Stimulated activated CD4-positive, alpha-beta T cell treated with anti-CD3 and anti-CD28 coated beads, Interleukin-12 subunit alpha, Interleukin-12 subunit beta, amount 100 ng/mL, for 4 hours (primary cell): Measurements from ENCODE around the gene CSPG4.

Experiments
- DNase-seq: peaks from one replicate; pipeline ENCODE4 v3.0.0-alpha.2; 2020

Gene CSPG4

DNA sequence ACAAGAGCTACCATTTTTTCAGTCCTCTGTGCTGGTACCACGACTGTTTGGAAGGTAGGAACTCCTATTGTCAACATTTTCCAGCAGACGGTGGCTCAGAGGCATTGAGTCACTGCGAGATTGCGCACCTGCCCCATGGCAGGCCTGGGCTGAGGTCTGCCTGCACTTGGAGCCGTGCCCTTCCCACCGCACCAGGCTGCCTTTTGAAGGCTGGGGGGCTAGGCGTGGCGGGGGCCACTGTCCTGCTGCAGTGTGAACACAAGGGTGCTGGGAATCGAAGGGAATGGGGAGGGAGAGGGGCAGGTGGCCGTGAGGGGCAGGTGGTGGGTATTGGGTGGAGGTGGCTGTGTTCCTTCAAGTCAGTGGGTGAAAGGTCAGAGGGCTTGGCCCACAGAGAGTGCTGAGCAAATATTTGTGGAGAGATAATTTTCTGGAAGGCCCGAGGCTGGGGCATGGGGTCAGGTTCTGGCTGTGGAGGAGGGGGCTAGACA, 48.7 kb downstream of the CSPG4 start:
- no peak for DNase-seq

DNA sequence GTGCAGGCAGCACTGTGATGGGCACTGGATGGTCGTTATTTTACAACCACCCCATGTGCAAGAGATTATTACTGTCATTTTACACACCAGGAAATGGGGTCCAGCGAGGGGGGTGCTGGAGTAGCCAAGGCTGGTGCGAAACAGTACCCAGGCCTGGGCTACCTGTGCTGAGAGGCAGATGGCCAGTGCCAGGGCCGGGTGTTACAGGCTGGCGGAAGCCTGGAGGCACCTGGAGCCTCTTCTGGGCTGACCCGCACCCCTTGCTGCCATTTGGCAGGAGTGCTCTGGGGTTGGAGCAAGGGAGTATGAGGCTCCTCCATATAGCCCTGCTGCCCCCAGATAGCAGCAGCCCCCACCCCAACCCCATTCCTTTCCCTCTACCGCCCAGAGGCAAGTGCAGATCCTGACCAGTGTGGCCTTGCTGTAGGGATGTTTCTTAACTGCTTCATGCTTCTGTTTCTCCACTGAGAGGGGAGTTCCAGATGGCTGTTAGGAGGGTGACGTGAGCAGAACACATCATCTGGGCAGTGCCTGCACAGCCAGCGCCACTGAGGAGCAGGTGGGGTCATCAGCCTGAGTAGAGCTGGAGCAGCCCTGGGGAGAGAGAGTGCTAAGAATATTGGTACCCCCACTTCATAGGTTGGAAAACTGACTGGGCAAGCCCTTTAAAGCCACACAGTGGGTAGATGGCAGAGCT, 49.7 kb downstream of the CSPG4 start:
- DNase-seq = no peak

DNA sequence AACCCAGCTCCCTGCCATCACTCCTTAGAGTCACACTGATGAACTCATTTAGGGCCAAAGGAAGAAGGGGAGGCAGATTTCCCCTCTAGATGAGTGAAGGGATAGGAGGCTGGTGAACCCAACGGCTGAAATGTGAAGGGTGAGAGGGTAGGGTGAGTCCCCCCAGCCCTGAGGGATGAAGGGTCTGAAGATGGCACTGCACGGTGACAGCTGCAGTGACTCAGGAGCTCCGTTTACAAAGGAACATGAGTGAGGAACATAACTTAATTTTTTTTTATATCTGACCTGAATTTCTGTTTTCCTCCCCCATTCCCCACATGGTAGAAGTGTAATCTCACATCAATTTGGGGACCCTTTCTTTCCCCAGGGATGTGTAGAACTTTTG, 50.9 kb downstream of the CSPG4 start:
- DNase-seq = no peak

DNA sequence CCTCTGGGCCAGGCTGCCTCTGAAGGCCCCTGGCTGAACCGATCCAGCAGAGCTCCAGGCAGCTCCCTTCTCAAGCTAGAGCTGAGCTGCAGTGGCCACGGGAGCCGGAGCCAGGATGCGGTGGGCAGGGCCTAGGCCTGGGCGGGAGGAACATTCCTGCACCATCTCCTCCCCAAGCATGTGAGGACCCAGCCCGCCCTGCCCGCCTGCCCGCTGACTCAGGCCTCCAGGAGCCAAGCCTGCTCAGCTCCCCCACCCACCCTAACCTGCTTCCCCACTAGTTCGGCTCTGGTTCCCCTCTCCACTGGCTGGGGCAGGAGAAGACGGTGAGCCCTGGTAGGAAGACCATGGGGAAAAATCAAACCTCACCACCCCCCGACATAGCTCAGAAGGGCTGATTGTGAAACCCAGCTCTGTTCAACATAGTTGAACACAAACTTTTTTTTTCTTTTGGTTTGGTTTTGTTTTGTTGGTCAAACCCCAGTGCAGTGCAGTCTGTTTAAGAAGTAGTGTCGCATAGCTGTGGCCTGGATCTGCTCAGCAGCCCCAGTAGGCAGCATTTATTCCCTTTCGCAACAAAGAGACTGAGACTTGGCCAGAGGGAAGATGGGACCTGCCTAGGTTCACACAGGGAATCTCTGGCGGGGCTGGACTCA, 51.4 kb downstream of the CSPG4 start:
- DNase-seq = no peak

DNA sequence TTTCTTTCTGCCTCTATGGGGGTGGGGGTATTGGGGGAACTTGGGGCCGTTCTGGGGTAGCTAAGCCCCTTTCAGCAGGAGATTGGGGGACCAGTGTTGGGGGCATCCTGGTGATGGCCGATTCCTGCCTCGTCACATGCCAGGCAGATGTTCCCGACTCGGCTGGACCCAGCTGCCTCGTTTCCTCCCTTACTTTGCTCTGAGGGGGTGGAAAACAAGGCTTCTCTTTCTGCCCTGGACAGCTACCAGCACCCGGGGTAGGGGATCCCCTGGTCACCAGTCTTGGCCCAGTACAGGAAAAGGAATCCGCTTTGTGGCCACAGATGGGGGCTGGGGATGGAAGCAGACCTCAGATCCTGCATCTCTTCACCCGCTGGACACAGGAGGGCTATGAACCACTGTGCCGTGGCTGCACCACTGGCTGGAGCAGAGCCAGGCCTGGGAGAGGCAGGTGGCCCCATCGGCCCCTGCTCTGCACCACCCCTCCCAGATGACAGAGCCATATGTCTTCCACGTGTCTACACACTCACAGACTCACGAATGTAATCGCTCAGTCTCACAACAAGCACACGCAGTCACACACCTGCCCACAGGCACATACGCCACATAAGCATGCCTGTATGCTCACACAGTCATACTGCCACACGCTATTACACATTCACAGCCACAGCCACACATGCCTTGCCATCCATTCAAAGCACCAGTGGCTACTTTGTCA, 52.6 kb downstream of the CSPG4 start:
- DNase-seq = no peak

DNA sequence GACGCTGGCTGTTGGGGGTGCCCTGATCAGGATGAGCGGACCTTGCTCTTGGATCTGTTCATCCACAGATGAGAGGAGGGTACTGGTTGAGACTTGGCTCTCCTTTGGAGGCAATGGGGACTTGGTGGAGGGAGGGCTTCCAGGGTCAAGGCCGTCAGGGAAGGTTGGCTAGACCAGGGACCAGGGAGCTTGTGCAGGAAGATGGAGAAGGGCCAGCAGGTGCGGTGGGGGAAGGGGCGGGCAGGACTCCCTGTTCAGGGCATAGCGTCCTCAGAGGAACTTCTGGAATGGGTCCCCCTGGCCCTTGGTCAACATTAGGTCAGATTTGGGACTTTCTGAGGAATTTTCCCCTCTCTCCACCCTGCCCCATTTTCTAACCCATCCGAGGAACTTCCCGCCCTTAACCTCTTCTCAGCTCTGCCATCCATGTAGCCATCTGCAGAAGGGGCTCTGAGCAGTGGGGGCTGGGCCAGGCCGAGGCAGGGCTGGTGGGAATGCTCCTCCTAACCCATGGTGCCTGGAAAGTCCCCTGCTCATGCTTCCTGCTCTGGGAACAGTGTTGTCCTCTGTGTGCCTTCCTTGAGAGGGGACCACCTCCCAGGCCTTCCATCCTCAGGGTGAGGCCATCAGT, 53.4 kb downstream of the CSPG4 start:
- DNase-seq = no peak

DNA sequence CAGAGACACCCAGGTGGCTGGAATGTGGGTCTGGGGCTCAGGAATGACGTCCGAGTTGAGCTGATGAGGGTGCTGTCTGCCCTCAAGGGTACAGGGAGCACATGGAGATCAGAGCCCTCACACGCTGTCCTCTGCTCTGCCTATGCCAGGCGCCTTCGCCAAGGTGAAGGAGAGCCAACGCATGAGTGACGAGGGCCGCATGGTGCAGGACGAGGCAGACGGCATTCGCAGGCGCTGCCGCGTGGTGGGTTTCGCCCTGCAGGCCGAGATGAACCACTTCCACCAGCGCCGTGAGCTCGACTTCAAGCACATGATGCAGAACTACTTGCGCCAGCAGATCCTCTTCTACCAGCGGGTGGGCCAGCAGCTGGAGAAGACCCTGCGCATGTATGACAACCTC, 55.8 kb downstream of the CSPG4 start:
- DNase-seq = no peak

DNA sequence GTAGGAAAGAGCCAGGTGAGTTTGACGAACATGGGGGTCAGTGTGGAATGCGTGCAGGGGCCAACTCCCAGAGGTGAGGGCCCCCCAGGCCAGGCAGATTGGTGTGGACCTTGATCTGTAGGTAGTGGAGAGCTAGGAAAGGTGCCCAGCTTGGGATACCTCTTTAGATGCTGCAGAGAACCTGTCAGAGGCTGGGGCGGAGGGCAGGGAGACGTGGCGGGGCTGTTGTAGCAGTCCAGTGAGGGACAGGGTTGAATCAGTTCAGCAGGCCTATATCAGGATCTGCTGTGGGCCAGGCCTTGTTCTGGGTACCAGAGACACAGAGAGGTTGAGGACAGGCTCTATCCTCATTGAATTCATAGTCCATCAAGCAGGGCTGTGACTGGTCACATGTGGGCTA, 56.3 kb downstream of the CSPG4 start:
- no peak for DNase-seq

DNA sequence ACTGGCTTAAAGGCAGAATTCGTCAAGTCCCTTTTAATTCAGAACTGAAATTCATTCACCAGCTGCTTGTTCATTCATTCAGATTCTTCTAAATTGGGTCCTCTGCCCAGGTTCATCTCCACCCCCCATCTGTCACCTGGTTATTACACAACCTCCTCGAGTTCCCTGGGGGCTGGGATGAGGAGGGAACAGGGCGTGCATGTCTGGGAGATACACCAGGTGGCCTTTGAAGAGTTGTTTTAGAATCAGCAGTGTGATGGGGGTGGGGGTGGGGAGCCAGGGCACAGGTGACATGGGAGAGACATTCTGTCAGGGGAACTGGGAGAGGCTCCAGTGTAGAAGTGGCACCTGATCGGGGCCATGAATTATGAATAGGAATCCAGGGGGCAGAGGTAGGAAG, 56.7 kb downstream of the CSPG4 start:
- no peak for DNase-seq

DNA sequence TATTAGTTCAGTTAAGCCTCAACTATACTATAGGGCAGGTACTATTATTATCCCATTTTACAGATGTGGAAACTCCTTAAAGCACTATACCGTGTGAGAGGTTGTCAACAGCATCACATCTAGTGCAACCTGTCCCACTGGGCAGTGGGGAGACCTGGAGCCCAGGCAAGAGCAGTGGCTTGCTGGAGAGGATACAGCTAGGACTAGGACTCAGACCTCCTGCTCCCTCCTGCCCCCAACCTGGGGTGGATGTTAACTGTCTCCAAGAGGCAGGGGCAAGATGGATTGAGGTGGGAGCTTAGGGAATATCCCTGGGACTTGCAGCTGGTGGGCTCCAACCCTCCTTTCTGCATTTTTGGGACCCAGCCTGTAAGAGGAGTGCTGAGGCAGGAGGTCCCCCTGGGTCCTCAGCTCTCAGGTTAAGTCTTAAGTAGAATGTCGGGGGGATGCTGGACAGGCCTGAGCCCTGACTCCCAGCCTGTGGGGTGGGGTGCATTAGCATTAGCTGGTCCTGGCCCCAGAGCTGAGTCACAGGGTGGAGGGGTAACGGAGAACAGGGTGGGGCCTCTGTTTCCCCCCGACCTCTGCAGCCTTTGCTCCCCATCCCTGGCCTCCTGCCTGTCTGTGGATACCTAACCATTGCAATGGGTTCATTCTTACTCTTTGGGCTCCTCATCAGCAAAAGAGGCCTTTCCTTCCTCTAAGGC, 58.3 kb downstream of the CSPG4 start:
- no peak for DNase-seq

DNA sequence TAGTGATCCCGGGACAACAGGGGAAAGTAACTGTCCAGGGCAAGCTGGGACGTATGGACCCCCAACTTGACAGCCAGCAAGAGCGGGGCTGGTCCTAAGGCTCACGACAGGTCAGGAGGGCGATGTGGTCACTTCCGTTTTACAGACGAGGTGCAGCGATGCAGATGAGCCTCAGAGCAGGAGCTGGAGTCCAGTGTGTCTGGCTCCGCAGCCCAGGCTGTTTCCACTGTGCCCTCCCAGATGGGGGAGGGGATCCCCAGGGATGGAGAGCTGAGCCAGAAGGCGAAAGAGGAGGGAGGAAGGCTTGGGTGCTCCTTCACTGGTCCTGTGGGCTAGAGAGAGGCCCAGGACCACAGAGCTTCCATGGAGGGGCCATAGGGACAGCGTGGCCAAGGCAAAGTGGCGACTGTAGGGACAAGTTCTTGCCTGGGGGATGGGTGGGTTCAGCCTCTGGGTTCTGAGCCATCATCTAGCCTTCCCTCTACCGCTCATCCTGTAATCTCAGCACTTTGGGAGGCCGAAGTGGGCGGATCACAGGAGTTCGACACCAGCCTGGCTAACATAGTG, 59.2 kb downstream of the CSPG4 start:
- DNase-seq = no peak

DNA sequence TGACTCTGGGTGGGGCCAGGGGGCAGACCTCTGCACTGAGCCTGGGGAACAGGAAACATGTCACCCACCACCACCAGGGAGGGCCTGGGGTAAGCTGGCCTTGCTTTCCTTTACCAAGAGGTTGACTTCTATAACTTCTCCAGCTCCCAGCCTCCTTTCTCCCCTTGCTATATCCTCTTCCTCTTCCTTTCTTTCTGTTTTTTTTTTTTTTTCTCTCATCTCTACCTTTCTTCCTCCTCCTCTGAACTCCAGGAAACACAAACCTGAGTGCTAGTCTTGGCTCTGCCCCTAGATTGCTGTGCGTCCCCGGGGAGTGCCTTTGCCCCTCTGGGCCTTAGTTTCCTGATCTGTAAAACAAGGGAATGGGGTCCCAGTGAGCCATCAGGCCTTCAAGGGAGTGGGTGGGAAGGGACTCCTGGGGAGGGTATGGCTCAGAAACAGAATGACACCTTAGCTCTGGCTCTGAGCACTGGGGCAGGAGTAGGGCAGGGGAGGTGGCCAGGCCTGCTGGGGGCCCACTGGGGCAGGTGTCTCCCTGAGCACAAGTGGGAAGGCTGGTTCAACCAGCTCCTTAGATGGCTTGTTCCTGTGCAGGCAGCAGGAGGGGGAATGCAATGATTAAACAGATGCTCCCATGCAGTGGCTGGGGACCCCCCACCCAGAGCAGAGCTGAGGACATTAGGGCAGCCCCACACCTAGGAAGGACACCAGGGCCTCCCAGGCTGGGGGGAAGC, 60.7 kb downstream of the CSPG4 start:
- DNase-seq = no peak

DNA sequence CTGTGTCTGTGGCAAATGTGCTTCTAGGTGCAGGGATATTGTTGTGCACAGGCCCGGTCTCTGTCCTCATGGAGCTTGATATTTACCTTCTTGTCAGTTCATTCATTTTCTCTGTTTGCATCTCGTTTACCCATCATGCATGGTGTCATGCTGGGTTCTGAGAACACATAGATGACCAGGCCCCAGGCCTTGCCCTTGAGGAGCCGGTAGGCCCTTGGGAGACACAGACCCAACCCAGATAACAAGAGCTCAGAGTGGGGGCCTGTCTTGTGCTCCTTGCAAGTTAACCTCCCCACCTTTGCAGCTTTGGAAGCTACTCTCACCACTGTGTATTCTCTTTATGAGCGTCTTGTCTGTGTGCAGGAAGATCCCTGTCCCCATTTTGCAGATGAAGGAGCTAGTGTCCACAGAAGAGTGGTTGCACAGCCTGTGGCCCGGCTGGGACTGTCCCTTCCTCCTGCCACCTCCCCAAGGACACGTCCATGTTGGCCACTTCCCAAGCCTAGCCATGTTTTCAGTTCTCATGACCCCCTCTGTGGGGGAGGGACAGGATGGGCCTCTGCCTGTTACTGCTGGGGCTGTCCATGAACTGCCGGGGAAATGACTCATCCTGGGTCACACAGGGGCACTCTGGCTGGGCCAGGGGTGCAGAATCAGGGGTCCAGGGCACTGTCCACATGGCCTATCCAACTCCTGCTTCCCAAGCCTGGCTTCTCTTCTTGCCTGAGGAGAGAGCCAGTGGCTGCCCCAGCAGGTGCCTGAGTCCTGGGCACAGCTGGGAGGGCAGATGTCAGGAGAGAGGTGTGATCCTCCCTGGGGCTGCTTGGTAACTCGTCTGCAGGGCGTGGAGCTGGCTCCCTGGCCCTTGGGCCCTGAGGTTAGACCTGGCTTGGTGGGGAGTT, 61.5 kb downstream of the CSPG4 start:
- no peak for DNase-seq

DNA sequence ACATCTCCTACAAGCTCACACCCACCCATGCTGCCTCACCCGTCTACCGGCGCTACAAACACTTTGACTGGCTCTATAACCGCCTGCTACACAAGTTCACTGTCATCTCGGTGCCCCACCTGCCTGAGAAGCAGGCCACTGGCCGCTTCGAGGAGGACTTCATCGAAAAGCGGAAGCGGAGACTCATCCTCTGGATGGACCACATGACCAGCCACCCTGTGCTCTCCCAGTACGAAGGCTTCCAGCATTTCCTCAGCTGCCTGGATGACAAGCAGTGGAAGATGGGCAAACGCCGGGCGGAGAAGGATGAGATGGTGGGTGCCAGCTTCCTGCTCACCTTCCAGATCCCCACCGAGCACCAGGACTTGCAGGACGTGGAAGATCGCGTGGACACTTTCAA, 62.8 kb downstream of the CSPG4 start:
- DNase-seq = no peak

DNA sequence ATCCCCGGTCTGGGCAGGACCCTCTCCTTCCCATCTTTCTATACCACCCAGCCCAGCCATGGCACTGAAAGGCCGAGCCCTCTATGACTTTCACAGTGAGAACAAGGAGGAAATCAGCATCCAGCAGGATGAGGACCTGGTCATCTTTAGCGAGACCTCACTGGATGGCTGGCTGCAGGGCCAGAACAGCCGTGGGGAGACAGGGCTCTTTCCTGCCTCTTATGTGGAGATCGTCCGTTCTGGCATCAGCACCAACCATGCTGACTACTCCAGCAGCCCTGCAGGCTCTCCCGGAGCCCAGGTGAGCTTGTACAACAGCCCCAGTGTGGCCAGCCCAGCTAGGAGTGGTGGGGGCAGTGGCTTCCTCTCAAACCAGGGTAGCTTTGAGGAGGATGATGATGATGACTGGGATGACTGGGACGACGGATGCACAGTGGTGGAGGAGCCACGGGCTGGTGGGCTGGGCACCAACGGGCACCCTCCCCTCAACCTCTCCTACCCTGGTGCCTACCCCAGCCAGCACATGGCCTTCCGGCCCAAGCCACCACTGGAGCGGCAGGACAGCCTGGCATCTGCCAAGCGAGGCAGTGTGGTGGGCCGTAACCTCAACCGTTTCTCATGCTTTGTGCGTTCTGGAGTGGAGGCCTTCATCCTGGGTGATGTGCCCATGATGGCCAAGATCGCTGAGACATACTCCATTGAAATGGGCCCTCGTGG, 63.4 kb downstream of the CSPG4 start:
- no peak for DNase-seq

DNA sequence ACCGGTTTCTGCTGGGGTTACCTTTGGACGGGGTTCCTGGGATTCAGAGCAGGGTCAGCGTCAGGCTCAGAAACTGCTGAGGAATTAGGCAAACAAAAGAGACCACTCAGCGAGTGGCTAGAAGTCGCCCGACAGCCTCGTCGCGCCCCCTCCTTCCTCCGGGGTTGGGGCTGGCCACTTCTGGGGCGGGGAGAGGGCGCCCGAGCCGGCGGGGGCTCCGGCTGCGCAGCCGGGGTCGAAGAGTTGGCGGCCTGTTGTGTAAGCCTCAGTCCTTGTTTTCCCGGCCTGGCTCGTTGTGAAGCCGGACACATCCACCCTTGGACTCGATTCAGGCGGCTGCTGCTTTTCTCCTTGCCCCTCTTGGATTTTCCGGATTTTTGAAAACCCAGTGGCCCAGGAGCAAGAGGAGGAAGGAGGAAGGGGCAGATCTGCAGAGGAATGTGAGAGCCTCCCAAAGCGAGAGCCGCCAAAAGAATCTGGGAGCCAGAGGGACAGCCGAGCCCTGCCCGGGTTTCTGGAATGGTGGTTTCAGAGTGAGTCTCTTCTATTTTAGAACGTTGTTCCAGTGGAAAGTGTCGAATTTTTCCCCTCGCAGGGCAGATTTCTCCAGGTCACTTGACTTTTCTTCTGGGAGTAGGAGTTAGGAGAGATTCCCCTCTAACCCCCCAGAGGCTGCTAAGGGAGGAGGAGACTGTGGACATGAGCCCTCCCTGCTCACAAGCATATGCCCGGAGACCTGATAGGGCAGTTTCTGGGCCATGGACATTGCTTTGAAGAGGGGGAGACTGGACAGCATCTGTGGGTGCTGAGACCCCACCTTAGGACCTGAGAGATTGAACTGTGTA, 64.3 kb downstream of the CSPG4 start:
- no peak for DNase-seq

DNA sequence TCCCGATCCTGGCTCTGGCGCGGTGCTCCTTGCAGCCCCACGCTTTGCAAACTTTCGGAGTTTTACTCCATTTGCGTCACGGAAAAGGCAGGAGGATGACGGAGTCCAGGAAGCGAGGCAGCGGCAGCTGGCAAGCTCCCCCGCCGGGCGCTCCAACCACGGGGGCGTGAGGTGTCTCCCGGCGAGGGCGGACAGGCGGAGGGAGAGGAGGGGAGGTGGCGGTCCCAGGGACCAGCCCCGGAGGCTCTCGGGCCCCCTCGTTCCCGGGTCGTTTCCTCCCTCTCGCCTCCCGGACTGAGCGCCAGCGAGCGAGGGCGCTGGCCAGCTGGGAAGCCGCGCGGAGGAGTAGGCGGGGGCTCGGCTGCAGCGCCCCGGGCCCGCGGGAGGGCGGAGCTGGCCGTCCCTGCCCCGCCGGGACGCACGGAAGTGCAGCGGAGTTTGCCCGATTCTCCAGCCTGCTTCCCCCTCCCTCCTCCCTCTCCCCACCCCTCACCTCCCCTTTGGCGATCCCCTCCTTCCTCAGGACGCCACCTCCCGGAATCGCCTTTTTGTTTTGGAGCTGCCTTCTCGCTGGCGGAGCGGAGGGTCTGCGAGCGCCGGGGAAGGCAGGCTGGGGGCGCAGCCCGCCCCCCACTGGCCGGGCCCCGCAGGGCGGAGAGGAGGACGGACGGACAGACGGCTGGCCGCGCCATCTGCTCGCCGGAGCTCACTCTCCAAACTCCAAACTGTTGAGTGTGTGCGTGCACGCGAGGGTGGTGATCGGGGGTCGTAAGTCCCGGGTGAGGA, 65.1 kb downstream of the CSPG4 start, which contains the start of gene SNX33:
TSS of gene SNX33 (plus strand) at position 543 of the 786 bp plus-strand sequence. CDS start 1,191 bp downstream, outside the sequence.
- DNase-seq = peak; percentile 54

DNA sequence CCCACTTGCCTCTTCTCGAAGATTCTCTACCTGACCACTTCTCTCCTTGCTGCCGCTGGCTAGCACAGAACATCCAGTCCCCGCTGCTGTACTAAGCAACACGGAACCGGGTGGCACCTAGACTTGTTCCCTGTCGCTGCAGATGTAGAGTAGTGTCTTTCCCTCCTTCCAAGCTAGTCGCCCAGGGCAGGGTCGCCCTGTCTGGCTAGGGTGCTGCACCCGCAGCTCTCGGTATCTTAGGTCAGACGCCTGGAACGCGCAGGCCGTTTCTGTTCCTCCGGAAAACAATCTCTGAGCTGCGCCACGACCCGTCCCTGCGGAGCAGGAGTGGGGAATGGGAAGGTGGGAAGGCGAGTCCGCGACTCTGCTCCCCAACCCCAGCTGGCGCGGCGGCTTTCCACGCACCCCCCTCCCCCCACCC, 65.7 kb downstream of the CSPG4 start:
- no peak for DNase-seq
